MV-4-11 (cell line): ENCODE measurements around the gene TDRD9.
"Not testable (repeated sequence)": the region's sequence is repeated elsewhere in the genome, so short reads cannot be mapped to it uniquely, and the experiment has no call there.

Source experiments
- DNase-seq: peaks from one replicate; lab custom pipeline; 2025; lab: John Stamatoyannopoulos, UW

TDRD9 gene

GRCh38 chr14:103928011-103928890 lies at the start of gene TDRD9:
TDRD9 (plus strand) TSS chr14:103928456; CDS start chr14:103928510, 54 bp downstream.
- no peak for DNase-seq

GRCh38 chr14:103879118-103879569 lies 49.1 kb upstream of the TDRD9 start:
- DNase-seq: no peak

- DNase-seq: no peak
Observed at GRCh38 chr14:103879570-103880347, 48.5 kb upstream of the TDRD9 start.

- DNase-seq: peak; percentile 69
Observed at GRCh38 chr14:103880348-103881267, 47.6 kb upstream of the TDRD9 start.

GRCh38 chr14:103881268-103882201 lies 46.7 kb upstream of the TDRD9 start:
- DNase-seq: no peak

- DNase-seq: no peak
Observed at GRCh38 chr14:103882503-103883262, 45.6 kb upstream of the TDRD9 start.

GRCh38 chr14:103883263-103883523 lies 45.1 kb upstream of the TDRD9 start:
- DNase-seq: no peak

GRCh38 chr14:103884854-103885253 lies 43.4 kb upstream of the TDRD9 start:
- DNase-seq: no peak

- DNase-seq: no peak
Observed at GRCh38 chr14:103885509-103885932, 42.7 kb upstream of the TDRD9 start.

GRCh38 chr14:103886304-103887169 lies 41.7 kb upstream of the TDRD9 start:
- DNase-seq: no peak

- DNase-seq: no peak
Observed at GRCh38 chr14:103887170-103887501, 41.1 kb upstream of the TDRD9 start.

GRCh38 chr14:103887557-103888115 lies 40.6 kb upstream of the TDRD9 start:
- DNase-seq: no peak

GRCh38 chr14:103889002-103889312 lies 39.3 kb upstream of the TDRD9 start:
- not testable (repeated sequence) for DNase-seq

GRCh38 chr14:103889313-103890051 lies 38.8 kb upstream of the TDRD9 start:
- DNase-seq: no peak

- no peak for DNase-seq
Observed at GRCh38 chr14:103890052-103890371, 38.2 kb upstream of the TDRD9 start.

GRCh38 chr14:103890821-103891666 lies 37.2 kb upstream of the TDRD9 start:
- peak; percentile 7 for DNase-seq

- DNase-seq: no peak
Observed at GRCh38 chr14:103891667-103892215, 36.5 kb upstream of the TDRD9 start.
